GM11168 (cell line): ENCODE results near the gene MTRF1L.
"Not testable (repeated sequence)": the region's sequence is repeated elsewhere in the genome, so short reads cannot be mapped to it uniquely, and the experiment has no call there.

ENCODE experiments used
- in situ Hi-C: fragments of 300-500 bp; cut with MboI; formaldehyde crosslinking; loops from one replicate; pipeline ENCODE4 v1.12.0; 2022; ENCODE audit warnings: low sequenced_read_pairs; ENCODE audit not compliant: unreplicated experiment

Gene MTRF1L

GRCh38 chr6:153013438-153013837 lies 10.9 kb upstream of the MTRF1L start:
- in situ Hi-C loops: no loop called here

GRCh38 chr6:153012856-153013255 lies 10.3 kb upstream of the MTRF1L start:
- in situ Hi-C loops: no loop called here

GRCh38 chr6:153003366-153003690 lies 819 bp upstream of the MTRF1L start:
- in situ Hi-C loops: no loop called here

- in situ Hi-C loops: no loop called here
Measured at GRCh38 chr6:153001767-153002612, 519 bp downstream of the MTRF1L start.

DNA sequence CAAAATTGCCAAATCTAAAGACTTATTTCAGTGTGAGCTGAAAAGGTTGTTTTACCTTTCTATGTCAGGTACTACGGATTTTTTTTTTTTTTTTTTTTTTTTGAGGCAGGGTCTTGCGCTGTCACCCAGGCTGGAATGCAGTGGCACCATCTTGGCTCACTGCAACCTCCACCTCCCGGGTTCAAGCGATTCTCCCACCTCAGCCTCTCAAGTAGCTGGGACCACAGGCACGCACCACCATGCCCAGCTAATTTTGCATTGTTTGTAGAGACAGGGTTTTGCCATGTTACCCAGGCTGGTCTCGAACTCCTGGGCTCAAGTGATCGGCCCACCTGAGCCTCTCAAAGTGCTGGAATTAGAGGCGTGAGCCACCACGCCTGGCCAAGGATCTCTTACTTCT lies 1.7 kb downstream of the MTRF1L start:
- in situ Hi-C loops: not testable (repeated sequence)

DNA sequence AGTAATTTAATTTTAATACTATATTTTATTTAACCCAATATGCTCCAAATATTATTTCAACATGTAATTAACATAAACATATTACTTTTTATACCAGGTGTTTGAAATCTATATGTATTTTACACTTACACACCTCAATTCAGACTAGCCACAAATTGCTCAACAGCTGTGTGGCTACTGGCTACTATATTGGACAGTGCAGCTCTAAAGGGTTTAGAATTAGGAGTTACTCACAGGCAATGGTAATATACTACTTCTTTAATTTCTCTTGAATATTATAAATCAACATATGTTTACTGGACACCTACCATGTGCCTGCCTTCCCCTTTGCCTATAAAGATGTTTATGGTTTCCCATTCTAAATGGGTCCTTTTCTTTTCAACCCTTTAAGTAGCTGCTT lies 2.3 kb downstream of the MTRF1L start:
- in situ Hi-C loops: no loop called here

DNA sequence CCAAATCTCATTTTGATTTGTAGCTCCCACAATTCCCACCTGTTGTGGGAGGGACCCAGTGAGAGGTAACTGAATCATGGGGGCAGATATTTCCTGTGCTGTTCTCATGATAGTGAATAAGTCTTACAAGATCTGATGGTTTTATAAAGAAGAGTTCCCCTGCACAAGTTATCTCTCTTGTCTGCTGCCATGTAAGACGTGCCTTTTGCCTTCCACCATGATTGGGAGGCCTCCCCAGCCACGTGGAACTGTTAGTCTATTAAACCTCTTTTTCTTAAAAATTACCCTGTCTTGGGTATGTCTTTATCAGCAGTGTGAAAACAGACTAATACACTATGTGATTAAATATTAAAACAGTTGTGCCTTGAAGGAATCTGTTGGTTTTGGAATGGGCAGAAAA lies 3.0 kb downstream of the MTRF1L start:
- in situ Hi-C loops: loop anchor here (25.0 kb wide), 1 partner anchor 1263 kb away; no protein-coding TSS in a partner anchor

DNA sequence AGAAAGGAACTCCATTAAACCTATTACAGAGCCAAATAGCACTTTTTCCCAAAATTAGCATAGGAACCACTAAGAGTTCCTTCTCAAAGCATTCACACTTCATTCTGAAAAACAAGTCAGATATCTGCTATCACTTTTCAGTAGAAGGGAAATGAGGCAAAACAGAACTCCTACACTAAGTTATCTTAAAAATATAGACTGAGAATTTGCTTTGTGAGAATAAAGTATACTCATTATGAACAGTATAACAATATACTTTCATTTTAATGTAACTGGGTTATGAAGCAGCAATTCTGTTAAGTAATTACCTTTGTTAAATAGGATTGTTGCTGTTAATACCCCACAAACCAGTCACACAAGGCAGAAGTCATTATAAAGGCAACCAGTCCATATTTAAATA lies 8.7 kb downstream of the MTRF1L start:
- in situ Hi-C loops: loop anchor here (25.0 kb wide), 1 partner anchor 1268 kb away; no protein-coding TSS in a partner anchor

DNA sequence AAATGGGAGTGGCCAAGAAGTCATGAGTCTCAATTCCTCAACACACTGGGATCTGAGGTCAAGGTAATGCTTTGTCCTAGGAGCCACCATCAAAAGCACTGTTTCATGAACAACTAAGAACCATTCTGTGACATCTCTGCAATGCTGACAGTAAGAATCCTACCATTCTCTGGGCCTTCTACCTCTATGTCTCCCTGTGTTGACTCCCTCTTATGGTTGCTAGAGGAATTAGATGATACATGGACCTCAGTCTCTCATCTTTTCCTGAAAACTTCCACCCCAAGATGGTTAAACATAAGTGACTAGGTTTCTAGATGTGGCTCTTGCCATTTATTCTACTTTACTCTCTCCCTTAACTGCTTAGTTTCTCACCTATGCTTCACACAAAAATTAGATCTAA lies 9.1 kb downstream of the MTRF1L start:
- in situ Hi-C loops: loop anchor here (25.0 kb wide), 1 partner anchor 1269 kb away; no protein-coding TSS in a partner anchor

DNA sequence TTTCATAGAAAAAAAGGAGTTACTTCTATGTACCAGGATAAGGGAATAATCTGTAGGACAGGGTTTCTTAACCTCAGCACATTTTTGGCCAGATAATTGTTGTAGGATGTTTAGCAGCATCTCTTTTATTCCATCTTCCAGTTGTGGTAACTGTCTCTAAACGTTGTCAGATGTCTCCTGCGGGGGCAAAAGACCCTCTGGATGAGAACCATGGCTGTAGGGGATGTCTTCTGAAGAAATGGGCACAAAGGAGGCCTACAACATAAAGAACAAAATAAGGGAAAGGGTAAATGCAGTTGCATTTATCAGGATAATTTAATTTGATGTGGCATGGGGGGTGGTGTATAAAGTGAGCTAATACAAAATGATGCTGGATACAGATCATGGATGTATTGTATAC lies 15.5 kb downstream of the MTRF1L start:
- in situ Hi-C loops: loop anchor here (25.0 kb wide), 1 partner anchor 1275 kb away; no protein-coding TSS in a partner anchor

DNA sequence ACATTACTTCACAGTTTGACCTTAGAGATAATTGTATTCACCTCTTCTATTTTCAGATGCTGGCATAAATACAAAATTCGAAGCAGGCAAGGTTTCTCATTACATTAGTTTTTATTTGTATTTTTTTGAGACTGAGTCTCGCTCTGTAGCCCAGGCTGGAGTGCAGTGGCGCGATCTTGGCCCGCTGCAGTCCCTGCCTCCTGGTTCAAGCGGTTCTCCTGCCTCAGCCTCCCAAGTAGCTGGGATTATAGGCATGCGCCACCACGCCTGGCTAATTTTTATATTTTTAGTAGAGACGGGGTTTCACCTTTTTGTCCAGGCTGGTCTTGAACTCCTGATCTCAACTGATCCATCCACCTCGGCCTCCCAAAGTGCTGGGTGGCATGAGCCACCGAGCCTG lies 17.2 kb downstream of the MTRF1L start:
- in situ Hi-C loops: loop anchor here (25.0 kb wide), 1 partner anchor 1277 kb away; no protein-coding TSS in a partner anchor

DNA sequence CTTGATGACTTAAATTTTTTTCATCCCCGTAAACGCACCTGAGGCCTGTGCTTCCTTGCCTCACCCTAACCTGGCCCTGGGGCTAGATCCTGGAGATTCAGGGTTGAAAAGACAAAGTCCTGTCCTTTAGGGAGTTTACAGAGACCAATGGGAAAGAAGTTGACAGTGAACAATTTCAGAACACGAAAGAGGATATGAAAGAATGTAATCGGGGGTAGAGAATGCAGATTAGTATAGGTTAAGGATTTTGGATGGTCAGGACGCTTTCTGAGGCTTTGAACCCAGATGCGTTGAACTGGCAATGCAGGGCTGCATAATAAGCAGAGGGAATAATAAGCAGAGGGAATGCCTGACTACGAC lies 18.0 kb downstream of the MTRF1L start:
- in situ Hi-C loops: loop anchor here (25.0 kb wide), 1 partner anchor 1278 kb away; no protein-coding TSS in a partner anchor

DNA sequence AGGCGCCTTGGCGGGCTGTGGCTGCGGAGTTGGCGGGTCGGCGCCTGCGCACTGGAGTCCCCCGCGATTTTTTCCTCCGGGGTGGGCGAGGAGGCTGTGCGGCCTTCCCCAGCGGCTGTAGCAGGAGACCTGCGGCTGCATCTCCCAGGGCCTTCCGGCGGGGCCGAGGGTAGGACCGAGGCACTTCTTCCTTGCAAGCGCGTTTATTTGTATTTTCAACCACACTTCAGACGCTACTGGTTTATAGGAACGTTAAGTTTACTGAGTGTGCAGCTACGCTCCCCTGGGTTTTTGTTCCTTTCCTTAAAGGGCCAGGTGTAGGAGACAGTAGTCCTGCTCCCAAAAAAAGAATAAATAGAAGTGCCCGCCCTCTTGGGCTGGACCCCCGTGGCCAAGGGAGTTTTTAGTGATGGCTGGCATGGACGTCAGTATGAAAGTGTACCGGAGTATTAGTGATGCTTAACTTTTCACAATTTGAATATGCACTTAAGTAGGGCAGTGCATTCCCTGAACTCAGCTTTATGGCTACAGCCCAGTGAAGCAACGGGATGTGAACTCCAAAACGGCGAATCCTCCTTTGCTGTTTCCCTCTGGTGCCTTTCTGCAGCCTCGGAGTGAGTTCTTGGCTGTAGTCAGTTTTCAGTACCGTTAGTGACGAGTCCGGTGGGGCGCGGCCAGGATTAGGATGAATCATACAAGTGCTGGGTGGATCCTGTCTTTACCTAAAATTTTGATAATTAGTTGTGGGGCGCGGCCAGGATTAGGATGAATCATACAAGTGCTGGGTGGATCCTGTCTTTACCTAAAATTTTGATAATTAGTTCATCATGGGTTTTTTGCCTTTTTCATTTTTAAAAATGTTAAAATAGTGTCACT lies 18.6 kb downstream of the MTRF1L start:
- in situ Hi-C loops: loop anchor here (25.0 kb wide), 1 partner anchor 1278 kb away; no protein-coding TSS in a partner anchor

DNA sequence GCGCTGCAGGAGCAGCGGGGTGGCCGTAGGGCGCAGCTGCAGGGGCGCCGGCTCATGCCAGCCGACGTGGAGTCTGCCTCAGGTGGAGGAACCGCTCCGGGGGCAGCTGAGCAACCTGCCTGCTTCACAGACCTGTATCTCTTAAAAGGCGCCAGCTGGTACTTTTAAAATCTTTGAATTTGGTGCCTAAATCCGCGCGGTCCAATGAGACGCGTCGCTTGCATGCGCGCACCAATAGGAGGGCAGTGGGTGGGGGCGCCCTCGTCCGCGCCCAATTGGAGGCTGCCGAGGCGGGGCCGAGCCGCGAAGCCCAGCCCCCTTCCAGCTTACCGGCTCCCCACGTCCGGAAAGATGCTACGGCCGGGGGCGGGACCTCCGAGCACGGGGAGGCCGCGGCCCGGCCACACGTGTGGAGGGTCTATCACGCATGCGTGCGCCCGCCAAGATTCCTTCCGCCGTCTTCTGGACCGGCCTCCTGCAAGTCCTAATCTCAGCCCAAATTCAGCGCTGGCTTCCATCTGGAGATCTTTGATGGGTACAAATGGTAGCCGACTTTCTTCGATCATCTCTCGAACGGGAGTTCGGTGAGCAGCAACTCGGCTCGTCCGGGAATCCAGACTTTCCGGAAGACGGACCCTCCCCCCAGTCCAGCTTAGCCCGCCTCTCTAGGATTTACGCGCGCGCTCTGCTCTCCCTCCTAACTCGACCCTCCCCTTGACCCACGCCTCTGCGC lies 19.4 kb downstream of the MTRF1L start, which contains the start of gene FBXO5:
FBXO5 (minus strand) TSS at position 138 of the 733 bp plus-strand sequence; CDS start at position 56, 82 bp downstream.
- in situ Hi-C loops: loop anchor here (25.0 kb wide), 1 partner anchor 1279 kb away; no protein-coding TSS in a partner anchor

DNA sequence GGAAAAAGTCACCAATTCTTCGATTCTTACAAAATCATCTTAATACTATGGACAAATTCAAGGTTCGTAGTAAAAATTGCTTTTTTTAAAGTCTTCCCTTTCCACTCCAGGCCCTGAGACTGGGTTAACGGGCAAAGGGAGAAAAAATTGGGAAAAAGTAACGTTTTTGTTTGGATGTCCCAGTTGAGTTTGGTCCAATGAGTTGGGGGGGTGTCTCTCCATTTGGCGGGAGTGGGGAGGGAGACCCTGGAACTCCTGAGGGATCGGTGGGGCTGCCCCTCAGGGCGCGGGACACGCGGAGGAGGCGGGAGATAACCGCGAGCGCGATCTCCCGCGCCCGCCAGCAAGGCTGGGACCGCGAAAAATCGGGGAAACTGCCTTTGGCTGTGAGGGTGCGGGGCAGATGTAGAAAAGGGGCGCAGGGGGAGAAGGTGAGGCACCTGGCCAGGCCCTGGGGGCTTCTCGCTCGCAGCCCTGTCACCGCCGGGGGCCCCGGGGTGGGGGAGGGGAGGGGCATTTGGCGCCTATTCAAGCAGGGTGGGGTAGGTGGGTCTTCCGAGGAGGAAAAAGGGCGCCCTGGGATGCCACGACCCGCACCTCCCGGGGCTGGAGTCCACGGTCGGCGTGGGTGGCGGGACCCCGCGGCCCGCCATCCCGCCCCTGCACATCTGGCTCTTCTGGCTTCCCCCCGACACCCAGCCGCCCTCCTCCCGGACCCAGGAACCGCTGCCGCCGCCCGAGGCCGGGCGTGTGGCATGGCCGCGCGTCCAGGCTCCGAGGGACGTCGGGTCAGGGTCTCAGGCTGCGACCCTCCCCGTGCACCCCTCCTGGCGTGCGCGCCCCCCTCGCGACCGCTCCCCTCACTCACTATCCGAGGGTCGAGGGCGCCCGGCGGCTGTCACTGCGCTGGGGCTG lies 20.3 kb downstream of the MTRF1L start:
- in situ Hi-C loops: loop anchor here (25.0 kb wide), 1 partner anchor 1280 kb away; no protein-coding TSS in a partner anchor

- in situ Hi-C loops: loop anchor here (25.0 kb wide), 1 partner anchor 1281 kb away; no protein-coding TSS in a partner anchor
Measured at GRCh38 chr6:152981219-152981618, 21.3 kb downstream of the MTRF1L start.

- in situ Hi-C loops: loop anchor here (25.0 kb wide), 1 partner anchor 1282 kb away; no protein-coding TSS in a partner anchor
Measured at GRCh38 chr6:152980656-152981055, 21.9 kb downstream of the MTRF1L start.

DNA sequence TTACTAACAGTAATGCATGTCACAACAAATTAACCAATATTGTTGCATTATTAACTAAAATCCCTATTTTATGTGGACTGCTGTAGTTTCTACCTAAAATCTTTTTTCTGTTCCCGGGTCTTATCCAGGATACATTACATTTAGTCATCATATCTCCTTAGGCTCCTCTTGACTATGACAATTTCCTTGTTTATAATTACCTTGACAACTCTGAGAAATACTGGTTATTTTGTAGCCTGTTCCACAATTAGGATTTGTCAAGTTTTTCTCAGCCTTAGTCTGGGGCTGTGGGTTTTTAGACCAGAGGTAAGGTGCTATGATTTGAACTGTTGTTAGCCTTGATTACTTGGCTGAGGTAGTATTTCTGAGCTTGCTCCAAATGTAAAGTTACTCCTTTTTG lies 23.4 kb downstream of the MTRF1L start:
- in situ Hi-C loops: loop anchor here (25.0 kb wide), 1 partner anchor 1283 kb away; no protein-coding TSS in a partner anchor

DNA sequence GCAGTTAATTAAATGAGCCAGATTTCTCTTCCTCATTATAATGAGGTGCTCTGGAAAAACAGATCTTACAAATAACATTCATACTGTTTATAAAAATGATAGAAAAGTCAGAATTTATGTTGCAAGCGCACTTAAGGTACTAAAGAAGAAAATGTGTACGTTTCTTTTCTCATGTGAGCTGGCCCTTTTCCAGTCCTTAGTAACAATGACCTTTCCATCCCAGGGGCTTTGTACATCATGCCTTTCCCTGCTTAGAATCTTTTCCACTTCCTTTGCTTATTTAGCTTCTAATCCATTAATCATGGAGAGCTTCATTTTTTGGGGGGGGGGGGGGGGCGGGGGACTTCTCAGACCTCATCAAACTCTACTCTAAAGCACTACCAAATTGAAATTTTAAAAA lies 24.5 kb downstream of the MTRF1L start:
- in situ Hi-C loops: loop anchor here (25.0 kb wide), 1 partner anchor 1284 kb away; no protein-coding TSS in a partner anchor
